Brain pericyte (primary cell): ENCODE results near the gene FTCDNL1.

Experiments
- DNase-seq: peaks from one replicate; pipeline ENCODE4 v3.0.0-alpha.2; 2012; ENCODE audit warnings: low read depth, low spot score

FTCDNL1 gene

DNA sequence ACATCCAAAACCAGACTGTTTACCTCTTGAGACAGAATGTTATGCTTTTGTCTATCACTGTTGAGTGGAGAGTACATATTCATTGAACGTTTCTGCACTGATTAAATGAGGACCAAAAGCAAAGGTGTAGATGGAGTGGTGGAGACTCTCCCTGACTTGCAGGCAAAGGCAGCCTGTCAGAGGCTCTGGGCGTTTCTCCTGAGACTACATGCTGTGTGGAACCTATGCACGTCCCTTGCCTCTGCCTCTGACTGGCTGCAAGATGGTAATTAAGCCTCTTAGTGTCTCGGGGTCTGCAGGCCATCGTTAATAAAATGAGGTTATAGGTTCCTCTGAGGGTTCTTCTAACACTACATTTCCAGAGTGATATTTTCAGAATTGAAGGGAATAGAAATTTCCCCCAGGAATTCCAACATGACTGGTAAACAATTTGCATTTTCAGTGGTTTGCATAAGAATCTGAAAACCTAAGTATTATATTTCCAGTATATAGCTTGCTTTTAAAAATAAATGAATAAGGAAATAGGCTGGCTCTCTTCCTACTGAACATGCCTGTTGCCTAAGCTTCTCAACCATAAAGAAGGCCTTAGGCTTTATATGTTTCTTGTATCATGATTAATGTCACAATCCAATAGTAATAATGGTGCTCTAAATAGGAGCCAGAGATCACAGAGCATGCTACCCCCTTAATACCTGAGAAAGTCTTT is 107.4 kb downstream of the FTCDNL1 start:
- no peak for DNase-seq

DNA sequence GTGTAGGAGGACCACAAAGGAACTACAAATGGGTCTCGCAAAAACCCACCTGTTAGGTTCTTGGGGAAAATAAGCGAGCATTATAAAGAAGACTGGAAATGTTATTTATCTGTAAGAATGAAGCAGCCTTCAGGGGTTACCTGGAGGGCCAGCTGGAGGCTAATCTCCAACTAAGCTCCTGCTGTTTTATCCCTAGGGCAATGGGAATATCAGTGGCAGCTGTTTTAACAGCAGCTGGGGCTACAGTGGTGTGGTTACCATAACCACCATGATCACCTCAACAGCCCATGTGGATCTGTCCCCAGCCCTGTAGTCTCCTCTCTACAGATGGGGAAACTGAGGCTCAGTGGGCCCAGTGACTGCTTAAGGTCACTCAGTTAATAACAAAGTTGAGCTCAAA is 108.1 kb downstream of the FTCDNL1 start:
- DNase-seq: no peak

GRCh38 chr2:199740111-199740428 is 110.9 kb downstream of the FTCDNL1 start:
- DNase-seq: no peak

DNA sequence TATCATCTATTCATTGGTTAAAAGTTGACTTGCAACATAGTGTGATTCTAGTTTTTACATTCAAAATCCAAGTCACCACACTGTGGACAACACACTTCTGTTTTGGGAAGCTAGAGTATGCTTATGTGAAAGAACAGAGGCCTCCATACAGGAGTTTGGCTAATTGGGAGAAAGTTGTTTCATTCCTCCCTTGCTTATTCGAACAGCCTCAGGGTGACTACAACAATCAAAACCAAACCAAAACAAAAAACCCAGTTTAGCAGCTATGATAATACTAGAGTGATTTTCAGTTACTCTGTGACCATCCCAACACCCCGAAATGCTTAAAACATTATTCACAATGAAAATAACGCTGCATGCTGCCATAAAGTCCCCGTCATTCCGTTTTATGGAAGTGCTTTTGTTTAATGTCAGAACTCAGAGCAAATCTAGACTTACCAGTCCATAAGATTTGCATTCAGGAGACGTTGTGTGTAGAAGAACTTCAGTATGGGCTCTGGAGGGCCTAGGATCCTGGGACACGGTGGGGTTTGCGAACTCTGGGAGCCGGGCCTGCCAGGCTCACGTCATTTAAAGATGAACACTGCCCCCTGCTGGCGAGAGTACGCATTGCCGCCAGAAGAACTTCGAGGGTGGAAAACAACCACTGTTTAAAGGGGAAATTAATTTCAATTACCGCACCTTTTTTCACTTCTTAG is 111.4 kb downstream of the FTCDNL1 start:
- peak; percentile 26 for DNase-seq

DNA sequence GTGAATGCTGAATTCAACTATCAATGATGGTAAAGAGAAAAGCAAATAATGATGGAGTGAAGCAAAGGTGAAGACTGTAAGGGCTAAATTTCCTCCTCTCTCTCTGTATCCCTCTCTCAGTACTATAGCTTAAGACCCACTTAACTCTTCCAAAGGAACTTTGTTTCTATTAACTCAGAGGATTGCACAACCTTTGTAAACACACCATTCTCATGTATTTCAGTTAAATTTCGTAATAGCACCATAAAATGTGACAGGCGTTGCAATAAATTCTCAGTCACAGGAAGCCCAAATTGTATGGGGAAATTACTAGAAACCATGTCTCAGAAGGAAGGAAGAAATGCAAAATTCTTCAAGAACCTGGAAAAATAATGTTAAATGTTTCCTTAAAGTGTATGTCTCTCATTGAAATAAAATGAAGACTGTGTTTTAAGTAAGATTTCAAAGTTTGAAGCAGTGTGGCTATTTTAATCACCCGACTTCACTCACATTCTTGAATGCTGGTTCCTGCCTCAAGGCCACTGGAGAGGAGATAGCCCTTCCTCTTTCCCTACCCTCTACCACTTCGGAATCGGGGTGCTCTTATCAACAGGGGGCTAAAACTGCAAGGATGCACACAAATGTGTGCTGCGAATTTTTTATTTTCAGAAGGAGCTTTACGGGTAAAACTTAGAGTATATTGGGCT is 112.1 kb downstream of the FTCDNL1 start:
- DNase-seq: no peak

- DNase-seq: no peak
Observed at GRCh38 chr2:199734651-199735050, 116.3 kb downstream of the FTCDNL1 start.

DNA sequence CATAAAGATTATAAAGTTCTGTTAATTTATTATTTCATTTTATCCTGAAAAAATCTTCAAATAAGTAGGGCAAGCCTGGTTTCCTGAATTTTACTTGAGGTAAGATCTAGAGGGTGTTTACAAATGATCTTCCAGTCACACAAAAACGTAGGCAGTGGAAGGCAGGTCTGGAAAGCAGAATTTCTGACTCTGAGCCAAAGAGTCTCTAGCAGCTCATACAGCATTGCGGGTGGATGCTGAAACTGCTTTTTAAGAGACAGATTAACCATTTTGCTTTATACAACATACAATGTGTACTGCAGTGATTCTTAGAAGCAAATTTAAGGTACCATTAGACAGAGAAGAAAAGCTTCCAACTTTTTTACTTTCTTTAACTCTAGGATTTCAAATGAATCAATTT is 117.0 kb downstream of the FTCDNL1 start:
- no peak for DNase-seq

DNA sequence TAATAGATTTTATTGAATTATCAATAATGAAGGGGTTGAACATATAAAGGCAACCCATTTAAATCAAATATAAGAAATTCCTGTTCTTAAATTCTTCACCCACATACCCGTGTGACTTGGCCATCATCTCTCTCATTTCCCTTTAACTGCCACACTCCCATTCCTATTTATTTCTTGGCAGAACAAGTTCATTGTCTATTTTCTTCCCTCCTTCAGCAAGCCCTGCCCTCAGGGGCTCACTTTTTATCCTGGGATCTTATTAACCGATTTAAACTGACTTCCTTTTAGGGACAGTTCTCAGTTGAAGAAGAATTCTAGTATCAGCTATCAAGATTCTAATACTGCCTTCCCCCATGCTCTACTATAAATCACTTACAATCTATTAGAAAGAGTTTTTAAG is 123.2 kb downstream of the FTCDNL1 start:
- DNase-seq: no peak

DNA sequence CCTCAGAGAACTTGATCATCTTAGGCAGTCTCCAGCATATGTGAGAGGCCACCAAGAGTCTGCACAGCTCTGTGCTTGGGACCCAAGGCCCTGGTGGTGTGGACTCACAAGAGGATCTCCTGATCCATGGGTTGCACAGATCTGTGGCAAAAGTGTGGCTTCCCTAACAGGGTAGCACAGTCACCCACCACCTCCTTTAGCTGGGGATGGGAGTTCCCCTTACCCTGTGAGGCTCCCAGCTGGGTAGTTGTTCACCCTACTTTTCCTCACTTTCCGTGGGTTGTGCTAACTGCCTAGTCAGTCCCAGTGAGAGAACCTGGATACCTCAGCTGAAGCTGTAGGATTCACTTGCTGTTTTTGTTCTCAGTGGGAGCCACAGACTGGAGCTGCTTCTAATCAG is 123.7 kb downstream of the FTCDNL1 start:
- no peak for DNase-seq

- no peak for DNase-seq
Observed at GRCh38 chr2:199718074-199718473, 132.9 kb downstream of the FTCDNL1 start.

DNA sequence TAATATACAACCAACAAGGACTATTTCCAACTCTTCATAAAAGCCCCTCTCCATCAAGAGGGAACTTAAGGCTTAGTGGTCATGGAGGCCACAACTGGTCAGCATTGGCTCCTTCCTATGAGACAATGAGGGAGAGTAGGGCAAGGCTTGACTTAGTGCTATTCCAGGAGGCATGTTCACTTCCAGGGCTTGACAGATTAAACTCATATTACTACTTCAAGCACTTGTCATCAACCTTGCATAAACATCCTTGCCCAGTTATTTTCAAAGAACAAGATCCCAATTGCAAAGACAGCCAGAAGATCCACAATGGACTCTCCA is 133.4 kb downstream of the FTCDNL1 start:
- DNase-seq: no peak

GRCh38 chr2:199716807-199717586 is 134.0 kb downstream of the FTCDNL1 start:
- no peak for DNase-seq

- DNase-seq: no peak
Observed at GRCh38 chr2:199713746-199714145, 137.2 kb downstream of the FTCDNL1 start.

DNA sequence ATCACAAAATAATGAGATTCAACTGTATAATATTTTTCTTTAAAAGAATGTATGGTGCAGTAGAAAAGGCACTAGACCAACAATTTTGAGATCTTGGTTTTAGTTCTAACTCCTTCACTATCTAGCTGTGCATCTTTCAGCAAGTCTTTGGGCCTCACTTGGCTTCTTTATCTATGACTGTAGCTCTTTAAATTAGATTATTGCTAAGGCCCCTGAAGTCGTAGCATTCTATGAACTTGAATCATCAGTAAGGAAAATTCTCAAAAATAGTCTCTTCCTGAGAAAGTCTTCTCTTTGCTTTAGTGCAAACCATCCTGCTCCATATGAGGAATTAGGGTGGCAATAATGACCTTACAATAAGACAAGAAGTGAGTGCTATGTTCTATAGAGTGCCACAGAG is 140.4 kb downstream of the FTCDNL1 start:
- no peak for DNase-seq
